Fibroblast of skin of scalp (primary cell): Measurements from ENCODE around the gene XPO6.
A peak's percentile ranks its signal among the peaks of the same experiment; 100 is the strongest.

Experiments used
- DNase-seq: peaks from one replicate; pipeline ENCODE4 v3.0.0-alpha.2; 2013

XPO6 gene

DNA sequence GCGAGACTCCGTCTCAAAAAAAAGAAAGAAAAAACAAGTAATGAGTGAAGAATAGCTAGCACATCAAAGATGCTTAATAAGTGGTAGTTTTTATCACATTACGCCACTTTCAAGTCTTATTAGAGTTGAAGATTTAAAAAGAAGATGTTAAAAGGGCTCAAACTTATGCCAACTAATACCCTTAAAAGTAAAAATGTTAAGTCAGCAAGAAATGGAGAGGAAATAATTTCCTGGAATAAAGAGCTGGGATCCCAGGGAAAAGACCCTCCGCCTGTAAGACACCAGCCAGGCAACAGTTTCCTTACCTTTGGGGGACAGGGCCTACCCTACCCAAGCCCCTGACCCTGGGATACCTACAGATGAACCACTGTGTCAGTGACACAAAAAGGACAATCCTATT lies 3.6 kb downstream of the XPO6 start:
- no peak for DNase-seq

DNA sequence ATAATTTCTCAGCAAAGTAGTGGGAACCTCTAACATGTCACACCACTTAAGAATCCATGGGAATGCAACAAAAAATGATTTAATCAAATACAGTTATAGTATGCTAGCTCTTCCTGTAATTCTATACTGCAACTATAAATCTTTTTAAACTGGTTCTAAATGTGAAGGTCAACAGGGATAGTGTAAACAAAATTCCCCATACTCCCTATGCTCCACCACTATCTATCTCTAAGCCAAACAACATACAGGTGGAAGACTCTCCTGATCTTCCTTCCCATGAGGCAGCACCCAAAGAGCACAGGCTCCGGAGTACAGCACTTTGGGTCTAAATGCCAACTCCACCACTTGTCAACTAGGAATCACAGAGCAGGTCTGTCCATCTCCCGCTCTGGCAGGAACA lies 4.4 kb downstream of the XPO6 start:
- DNase-seq: no peak

DNA sequence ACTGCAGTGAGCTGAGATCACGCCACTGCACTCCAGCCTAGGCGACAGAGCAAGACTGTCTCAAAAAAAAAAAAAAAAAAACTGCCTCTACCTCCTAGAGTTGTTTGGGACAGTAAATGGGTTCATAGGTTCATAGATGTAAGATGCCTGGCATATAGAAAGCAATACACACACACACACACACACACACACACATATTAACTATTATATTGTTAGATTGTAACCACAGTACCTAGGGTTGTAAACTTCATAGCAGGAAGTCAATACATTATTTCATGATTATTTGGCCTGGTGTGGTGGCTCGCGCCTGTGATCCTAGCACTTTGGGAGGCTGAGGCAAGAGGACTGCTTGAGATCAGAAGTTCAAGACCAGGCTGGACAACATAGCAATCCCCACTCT lies 5.8 kb downstream of the XPO6 start:
- DNase-seq: no peak

DNA sequence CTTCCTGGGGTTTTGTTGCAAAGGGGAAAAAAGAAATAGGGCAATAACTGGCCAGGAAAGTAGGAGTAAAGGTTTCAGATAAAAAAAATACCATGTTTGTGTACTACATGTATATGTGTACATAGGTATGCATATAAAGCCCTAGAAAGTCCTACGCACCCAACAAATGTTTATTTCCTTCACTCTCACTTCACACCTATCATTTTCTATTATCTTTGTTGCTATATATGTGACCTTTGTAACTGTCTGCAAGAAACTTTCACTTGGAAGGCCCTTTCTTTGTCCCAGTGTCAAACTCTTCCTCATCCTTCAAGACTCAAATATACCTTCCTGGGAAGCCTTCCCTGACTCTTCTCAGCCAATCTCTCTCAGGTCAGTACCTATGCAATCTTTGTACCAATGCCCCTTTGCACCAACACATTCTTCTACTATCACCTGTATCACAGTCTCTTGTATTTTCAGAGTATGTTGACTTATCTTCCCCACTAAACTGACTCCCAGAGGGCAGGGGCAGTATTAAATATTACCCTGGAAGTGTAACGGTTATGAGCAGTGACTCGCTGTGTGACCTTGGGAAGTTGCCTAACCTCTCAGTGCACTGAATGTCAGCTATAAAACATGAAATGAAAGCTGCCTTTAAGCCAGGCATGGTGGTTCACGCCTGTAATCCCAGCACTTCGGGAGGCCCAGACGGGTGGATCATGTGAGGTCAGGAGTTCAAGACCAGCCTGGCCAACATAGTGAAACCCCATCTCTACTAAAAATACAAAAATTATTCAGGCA lies 6.5 kb downstream of the XPO6 start:
- DNase-seq: no peak

DNA sequence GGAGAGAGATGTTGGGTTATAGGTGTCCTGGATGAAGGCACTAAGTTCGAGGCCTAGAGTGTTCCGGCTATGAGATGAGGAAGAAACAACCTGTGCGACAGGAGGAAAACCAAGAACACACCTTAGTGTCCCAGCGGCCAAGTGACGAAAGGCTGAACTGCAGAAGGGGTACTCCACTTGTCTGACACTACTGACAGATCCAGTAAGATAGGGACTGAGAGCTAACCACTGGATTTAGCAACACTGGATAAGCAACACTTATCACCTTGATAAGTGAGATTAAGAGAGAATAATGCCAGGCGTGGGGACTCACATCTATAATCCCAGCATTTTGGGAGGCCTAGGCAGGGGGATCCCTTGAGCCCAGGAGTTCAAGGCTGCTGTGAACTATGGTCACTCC lies 7.1 kb downstream of the XPO6 start:
- DNase-seq: no peak

DNA sequence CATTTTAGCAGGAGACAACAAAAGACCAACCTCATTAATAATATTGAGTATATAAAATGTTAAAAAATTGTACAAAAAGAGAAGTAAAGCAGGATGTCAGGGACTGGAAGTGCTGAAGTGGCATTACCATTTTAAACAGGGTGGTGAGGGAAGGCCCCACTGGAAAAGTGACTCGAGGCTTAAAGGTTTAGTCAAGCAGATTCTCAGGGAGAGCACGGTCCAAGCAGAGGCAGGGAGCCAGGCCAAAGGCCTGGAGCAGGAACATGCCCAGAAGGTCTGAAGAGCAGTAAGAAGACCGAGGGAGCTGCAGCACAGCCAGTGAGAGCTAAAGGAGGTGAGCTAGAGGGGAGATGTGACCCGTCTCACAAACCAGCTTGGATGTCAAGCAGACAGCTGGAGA lies 7.6 kb downstream of the XPO6 start:
- DNase-seq: no peak

DNA sequence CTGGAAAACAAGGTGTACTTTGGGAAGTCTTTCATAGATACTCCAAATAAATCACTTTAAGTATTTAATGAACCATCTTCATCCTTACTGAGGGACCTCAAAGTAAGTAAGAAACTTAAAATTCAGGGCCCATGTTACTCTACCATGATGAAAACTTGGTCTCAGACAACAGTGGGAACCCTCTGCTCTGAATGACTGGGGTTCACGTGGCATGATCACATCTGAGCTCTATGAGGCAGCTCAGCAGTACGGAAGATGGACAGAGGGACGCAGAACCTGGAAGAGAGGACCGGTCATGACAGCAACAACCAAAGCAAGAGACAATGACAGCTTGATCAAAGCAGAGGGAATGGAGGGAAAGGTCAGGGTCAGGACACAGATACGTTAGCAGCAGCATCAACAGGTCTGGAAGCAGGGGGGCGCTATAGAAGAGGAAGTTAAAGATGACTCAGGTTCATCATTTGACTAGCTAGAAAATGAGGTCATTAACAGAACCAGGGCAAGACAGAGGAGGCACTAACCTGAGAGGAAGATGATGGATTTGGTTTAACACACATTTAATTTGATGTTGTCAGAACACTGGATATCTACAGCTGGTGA lies 9.5 kb downstream of the XPO6 start:
- no peak for DNase-seq

DNA sequence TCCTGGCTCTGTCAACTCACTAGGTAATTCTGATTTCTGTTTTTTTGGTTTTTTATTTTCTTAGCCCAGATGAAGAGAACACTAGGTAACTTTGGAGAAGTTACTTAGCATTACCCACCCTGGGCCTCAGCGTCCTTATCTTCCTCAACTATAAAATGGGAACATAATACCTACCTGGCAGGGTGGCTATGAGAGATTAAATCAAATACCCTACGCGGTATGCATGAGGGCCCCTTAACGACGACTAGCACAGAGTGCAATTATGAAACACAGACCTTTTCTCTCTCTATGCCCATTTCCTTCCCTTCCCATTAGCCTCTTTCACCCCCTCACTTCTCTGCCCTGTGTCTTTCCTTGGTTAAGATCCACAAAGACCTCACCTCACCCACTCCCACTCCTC lies 11.1 kb downstream of the XPO6 start:
- DNase-seq: no peak

DNA sequence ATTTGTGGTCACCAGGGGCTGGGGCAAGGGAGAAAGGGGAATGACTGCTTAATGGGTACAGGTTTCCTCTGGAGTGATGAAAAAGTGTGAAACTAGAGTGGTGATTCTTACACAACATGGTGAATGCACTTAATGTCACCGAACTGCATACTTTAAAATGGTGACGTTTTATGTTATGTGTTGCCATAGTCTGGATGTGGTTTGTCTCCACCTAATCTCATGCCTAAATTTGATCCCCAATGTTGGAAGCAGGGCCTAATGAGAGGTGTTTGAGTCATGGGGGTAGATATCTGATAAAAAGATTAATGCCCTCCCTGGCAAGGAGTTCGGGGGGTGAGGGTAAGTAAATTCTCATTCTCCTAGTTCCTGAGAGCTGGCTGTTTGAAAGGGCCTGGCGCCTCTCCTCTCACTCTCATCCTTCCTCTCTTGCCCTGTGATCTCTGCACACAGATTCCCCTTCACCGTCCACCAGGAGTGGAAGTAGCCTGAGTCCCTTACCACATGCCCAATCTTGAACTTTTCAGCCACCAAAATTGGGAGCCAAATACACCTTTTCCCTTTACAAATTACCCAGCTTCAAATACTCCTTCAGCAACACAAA lies 15.3 kb downstream of the XPO6 start:
- peak; percentile 20 for DNase-seq

DNA sequence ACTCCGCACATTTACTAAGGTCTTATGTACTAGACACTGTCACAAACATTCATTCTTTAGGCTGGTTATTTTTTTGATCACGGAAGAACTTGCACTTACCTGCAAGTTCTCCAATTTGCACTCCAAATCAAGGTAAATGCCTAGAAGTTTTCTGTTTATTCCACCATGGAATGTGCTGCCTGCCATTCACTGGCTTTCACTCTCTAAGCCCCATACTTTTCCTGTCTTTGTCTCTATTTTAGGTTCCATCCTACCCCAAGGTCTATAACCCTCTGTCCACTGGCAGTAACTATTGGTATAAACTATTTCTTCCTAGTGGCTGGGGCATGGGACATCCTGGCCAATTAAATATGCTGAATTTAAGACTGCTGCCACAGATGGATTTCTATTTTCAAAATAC lies 15.9 kb downstream of the XPO6 start:
- DNase-seq: no peak

DNA sequence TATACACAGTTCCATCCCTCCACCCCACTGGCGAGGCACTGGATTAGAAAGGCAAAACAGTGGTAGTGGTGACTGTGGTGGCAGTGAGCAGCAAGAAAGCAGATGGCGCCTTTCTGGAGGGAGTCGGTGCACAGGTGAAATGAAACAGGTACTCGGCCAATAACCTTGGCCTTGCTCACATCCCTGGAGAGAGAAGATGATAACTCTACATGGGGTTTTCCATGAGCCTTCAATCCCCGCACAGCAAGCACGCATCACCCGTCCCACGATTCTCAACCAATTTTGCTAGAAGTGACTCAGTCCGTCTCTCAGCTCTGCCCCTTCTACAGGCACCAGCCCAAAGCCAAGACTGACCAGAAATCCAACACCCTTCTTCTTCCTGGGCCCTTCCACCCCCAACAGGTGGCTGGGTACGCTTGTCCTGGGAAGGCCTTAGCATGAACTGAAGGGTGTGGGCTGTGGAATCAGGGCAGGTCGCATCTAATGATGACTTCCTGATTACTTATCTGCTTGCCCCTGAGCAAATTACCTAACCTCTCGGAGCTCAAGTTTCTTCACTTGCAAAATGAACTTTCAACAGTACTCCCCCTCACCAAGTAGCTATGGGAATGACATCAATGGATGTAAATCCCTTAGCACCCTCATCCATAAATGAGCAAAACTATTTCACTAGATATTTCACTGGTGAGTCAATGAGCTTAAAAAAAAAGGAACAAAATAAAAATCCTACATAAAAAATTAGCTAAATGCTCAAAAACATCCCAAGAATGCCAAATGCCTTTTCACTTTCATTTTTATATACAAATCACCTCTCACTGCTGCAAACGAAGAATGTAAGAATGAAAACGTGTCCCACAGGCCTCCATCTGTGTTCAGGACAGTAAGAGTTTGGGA lies 18.0 kb downstream of the XPO6 start:
- peak; percentile 93 for DNase-seq

DNA sequence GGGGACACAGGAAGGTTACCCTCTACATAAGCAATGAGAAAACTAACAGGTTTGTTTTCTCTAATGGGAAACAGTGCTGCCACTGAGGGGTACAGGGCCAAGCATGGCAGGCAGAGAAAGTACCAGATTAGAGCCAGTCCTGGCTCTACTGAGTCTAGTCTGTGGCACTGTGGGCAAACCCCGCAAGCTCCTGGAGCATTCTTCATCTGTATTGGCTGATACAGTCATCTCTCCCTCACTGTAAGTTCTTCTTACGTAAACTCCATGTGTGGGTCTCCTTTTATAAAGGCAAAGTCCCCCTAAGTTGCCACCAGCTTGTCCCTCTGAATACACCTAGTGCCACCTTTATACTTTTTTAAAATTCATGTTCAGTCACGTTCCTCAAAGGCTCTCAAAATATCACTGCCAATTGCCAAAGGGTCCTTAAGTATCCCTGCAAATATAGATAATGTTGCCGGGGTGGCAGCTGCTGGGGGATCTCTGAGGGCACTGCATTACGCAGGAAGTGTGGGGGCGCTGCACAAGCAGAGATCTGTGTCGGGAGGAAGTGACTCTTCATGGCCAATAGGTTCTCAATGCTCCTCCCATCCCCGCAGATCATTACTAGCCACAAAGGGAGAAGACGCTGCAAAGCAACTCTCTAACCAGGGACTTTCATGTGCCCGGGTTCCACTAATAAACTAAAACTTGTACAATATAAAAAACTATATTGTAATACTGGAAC lies 18.8 kb downstream of the XPO6 start:
- no peak for DNase-seq

DNA sequence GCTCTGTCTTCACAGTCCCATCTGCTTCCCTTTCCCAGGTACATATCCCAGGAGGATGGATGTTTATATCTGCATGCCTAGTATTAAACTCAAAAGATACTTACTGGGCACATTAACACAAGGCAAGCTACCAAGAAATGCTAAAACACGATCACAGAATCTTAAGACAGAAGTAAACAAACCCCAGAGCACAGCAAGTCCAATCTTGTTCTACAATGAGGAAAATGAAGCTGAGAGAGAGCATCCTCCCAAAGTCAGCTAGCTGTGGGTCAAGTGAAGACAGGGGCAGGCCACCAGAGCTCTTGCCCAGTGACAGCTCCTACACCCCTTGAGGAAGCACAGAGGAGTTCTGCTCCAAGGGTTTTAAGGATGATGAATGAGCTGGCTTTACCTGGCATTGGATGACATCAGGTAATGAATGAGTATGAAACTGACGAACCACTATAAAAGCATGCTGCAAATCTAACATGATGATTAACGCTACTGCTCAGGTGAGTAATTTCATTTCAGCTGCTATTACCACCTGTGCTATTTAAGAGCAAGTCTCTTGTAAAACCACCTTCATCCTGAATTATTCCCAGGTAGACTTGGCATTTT lies 20.3 kb downstream of the XPO6 start:
- no peak for DNase-seq

DNA sequence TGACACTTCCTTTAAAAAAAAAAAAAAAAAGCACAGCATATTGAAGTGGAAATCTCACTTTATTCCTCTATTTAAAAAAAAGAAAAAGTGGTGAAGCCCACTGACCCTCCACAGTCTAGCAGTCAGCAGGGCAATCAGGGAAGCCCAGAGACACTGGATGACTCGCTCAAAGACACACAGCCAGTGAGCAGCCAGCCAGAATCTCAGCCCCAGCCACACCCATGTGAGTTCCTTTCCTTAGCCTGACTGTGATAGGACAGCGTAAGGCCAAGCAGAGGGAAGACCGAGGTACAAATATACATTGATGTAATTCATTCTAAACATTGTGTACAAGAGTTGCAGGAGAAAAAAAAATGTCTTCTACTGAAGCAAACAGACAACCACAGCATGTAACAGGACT lies 22.5 kb downstream of the XPO6 start:
- DNase-seq: peak; percentile 40

DNA sequence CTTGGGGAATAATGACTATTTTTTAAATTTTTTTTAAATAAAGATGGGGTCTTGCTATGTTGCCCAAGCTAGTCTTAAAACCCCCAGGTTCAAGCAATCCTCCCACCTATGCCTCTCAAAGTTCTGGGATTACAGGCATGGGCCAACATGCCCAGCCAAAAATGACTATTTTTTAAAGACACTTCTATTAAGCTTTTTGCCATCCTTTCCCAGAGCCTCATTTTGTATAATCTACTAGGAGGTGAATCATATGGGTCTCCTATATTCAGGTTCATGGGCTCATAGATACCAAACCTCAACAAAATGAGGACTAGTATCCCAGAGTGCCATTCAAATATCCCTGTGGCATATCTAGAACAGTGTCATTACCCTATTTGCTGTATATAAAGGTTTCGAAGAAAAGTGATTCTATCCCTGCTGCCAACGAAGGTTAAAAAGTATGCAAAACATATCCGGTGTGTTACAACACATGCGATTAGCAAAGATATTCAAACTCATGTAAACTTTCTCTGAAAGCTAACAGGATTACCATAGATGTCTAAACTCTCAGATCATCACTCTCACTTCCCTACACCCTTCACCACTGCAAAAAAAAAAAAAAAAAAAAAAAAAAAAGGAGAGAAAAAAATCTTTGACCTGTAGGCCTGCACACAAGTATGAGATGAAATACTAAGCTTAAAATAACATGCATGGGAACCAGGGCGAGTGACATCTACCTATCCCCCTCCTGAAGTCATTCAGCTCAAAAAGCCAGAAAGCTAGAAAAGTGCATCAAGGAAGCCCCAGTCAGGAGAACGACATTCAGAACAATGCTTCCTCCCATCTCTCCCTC lies 23.5 kb downstream of the XPO6 start:
- DNase-seq: no peak

DNA sequence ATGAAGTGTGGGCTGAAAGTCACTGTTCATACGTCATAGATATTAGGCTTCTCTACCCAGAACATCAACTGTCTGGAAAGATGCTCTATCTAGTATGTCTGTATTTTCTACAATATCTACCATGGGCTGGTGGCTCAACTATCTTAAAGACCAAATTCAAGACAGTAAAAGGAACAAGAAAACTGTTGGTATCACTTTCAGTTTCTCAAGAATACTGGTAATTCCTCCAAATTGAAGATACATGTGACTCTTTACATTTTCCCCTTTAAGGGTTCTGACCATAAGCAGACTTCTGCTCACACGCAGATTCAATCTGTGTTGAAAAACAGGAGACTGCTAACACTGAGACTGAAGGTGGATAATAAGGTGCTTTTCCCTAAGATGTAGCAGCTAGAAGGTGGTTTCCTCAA lies 24.2 kb downstream of the XPO6 start:
- DNase-seq: no peak

DNA sequence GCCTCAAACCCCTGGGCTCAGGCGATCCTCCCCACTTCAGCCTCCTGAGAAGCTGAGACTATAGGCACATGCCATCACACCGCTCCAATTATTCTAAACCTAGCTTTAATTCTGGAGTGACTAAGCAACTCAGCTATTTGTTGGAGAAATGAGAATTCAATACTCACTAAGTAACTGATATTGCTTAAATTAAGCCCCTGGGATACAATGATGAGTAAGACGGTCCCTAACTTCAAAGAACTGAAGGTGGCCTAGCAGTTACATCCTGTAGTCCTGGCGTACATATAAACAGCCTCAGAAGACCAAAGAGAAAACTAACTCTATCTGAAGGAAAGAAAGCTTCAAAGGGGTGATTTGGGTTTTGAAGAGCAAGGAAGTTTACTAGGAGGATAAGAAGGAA lies 25.0 kb downstream of the XPO6 start:
- peak; percentile 55 for DNase-seq

DNA sequence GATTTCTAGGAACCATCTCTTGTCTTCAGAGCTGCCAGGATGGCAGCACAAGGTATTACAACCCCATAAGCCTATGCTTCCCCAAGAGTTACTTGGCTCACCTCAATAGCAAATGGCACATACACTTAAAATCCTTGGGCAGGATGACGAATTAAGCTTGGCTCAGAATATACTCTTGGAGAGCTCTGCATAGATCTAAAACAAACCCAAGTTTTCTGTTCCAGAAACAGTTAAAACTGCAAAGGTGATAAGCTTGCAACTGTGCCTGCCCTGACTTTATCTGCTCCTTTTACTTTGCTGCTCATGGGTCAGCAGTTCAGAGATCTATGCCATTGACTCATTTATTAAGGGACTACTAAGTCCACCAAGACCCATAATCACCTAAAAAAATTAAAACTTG lies 26.1 kb downstream of the XPO6 start:
- DNase-seq: no peak

DNA sequence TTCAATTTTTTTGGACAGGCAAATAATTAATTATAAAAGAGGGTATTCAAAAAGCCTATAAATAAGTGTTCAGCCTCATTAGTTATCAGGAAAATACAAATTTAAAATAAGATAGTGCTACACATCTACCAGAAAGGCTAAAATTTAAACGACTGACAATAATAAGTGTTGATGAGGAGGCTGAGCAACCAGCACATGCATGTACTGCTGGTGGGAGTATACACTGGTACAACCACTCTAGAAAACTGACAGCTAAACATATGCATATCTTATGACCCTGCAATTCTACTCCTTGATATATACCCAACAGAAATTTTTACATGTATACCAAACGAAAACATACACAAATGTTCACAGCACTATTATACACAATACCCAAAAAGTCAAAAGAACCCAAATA lies 27.1 kb downstream of the XPO6 start:
- no peak for DNase-seq

DNA sequence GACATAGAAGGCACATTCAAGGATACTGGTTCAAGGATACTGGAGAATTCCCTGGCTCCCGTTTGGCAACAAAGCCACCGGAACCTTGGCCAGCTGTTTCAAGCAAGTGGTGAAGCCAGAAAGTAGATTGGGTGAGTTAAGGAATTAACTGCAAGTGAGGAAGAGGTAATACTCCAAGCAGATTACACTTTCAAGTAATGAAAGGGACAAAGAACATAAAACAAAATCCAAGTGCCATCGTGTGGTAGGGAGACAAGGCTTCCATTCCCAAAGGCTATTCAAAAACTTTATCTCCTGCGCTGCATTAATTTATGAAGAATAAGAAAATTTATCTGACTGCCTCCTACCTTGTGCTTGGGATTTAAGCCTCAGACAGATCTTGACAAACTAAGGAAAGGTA lies 27.8 kb downstream of the XPO6 start:
- DNase-seq: no peak

DNA sequence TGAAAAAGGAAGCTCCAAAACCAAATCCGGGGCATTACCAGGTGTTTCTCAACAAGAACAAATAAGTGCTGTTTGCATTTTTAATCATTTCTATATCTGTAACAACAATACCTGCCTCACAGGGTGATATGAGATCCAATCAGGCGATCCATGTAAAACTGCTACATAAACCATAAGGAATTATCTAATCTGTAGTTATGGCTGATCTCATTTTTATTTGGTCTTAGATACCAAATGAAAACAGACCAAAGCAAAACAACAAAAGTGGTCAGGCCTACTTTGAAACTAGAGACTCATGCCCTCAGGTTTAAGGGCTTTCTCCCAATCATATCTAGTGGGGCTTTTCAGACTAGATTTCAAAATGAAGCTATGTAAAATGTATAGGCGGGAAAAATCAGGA lies 28.3 kb downstream of the XPO6 start:
- no peak for DNase-seq
